Measurements from ENCODE around the gene MAN1C1. TPM values are rescaled to one million over a fixed set of nuclear protein-coding genes. Genes with fewer than 3 reads are reported as not detected.

Gene MAN1C1
- total RNA-seq, 1 experiment from 2014 or later: 1.2 TPM

DNA sequence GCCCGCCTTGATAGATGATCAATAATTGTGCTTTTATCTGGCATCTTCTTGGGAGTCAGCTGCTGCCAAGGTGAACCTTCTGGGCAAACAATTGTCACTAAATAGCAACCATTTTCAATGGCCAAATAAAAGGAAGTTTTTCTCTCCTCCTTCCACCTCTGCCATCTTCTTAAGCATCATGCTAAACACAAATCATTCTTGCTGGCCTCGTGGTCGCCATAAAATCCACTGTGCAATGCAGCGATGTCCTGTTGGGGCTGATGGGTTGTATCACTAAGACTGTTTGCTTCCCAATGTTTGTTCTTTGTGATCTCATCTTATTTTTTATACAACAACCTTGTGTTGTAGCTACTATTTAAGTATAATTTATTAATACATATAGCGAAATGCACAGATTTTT, 8.0 kb downstream of the MAN1C1 start:
- H4K20me1 ChIP-seq (ENCODE audit: insufficient read depth): no peaks in the 10 kb centered on the region
- TF ChIP-seq TCF7L2 (IDR thresholded peaks at IDR 0.05; ENCODE audit: borderline replicate concordance, extremely low read depth, insufficient read depth, insufficient read length) (no peak), POLR2A (IDR thresholded peaks at IDR 0.05; ENCODE audit: borderline replicate concordance, extremely low read depth, insufficient read depth, insufficient read length) (no peak)
- no peaks in the 10 kb centered on the region for H3K9me2 ChIP-seq (ENCODE audit: insufficient read depth)
- DNase-seq (ENCODE audit: low read depth, low spot score) (no peak), ATAC-seq (no peak)
- H3K9me3 ChIP-seq (ENCODE audit: control insufficient read depth in 1 of 2, insufficient read depth in 1 of 2, low read depth in 1 of 2, low read length in 2 of 2): no peaks in the 10 kb centered on the region
- intact Hi-C loops (cut with micrococcal nuclease): no loop called here
- no peak overlapping the region for H2AFZ ChIP-seq (ENCODE audit: low read depth, low read length, poor library complexity, severe bottlenecking)
- no peaks in the 10 kb centered on the region for H3K4me1 ChIP-seq (ENCODE audit: control insufficient read depth in 1 of 2, insufficient read depth in 2 of 2, low read length in 2 of 2)
- no peaks in the 10 kb centered on the region for H3K36me3 ChIP-seq (ENCODE audit: control insufficient read depth in 1 of 2, insufficient read depth in 2 of 2, low read length in 2 of 2)
- H3K9ac ChIP-seq (ENCODE audit: low read length): no peak overlapping the region
- no peak overlapping the region for H3K27ac ChIP-seq (ENCODE audit: low read depth, low read length)
- no TSS peak for BruUV-seq (replicated peaks)
- H3K27me3 ChIP-seq (ENCODE audit: insufficient read depth, low read length): peaks cover 18% of the 10 kb centered on the region; the same call in 1 of the 2 replicates
- ChIA-PET RAD21 (ENCODE audit: low non-redundant PET in 1 of 2, low total read pairs in 2 of 2, uncharacterized antibody in 2 of 2, unreplicated experiment in 2 of 2) (no interaction called here), CTCF (interaction anchor here (0.9 kb wide), 1 partner anchor 16 kb away, joined by 3 read pairs; no protein-coding TSS in a partner anchor), POLR2A (no interaction called here)
- H3K4me3 ChIP-seq (replicated peaks in 1 of 2; ENCODE audit: low read depth in 1 of 2, low read length in 2 of 2): no peak overlapping the region
- H3K79me2 ChIP-seq (ENCODE audit: insufficient read depth, low read length): no peaks in the 10 kb centered on the region
- no peak overlapping the region for H3K4me2 ChIP-seq (ENCODE audit: low read length)

DNA sequence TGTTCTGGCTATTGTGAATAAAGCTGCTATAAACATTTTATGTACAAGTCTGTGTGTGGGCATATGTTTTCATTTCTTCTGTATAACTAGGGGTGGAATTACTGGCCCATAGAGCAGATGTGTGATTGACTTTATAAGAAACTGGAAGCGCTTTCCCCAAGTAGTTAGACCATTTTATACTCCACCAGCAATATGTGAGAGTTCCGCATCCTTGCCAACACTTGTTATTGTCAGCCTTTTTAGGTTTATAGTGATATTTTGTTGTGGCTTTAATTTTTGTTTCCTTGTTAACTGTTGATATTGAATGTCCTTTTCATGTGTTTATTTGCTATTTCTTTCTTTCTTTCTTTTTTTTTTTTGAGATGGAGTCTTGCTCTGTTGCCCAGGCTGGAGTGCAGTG, 9.4 kb downstream of the MAN1C1 start:
- H3K9me2 ChIP-seq (ENCODE audit: insufficient read depth): no peaks in the 10 kb centered on the region
- ChIA-PET RAD21 (ENCODE audit: low non-redundant PET in 1 of 2, low total read pairs in 2 of 2, uncharacterized antibody in 2 of 2, unreplicated experiment in 2 of 2) (no interaction called here), POLR2A (no interaction called here), CTCF (no interaction called here)
- H3K4me2 ChIP-seq (ENCODE audit: low read length): no peak overlapping the region
- H3K9me3 ChIP-seq (ENCODE audit: control insufficient read depth in 1 of 2, insufficient read depth in 1 of 2, low read depth in 1 of 2, low read length in 2 of 2): no peaks in the 10 kb centered on the region
- no peak for DNase-seq (ENCODE audit: low read depth, low spot score)
- H3K4me3 ChIP-seq (replicated peaks in 1 of 2; ENCODE audit: low read depth in 1 of 2, low read length in 2 of 2): no peak overlapping the region
- H3K79me2 ChIP-seq (ENCODE audit: insufficient read depth, low read length): no peaks in the 10 kb centered on the region
- H2AFZ ChIP-seq (ENCODE audit: low read depth, low read length, poor library complexity, severe bottlenecking): no peak overlapping the region
- H3K4me1 ChIP-seq (ENCODE audit: control insufficient read depth in 1 of 2, insufficient read depth in 2 of 2, low read length in 2 of 2): no peaks in the 10 kb centered on the region
- H3K27ac ChIP-seq (ENCODE audit: low read depth, low read length): no peak overlapping the region
- ATAC-seq: no peak
- BruUV-seq (replicated peaks): no TSS peak
- H3K36me3 ChIP-seq (ENCODE audit: control insufficient read depth in 1 of 2, insufficient read depth in 2 of 2, low read length in 2 of 2): no peaks in the 10 kb centered on the region
- no peak overlapping the region for H3K9ac ChIP-seq (ENCODE audit: low read length)
- TF ChIP-seq ZNF274 (IDR thresholded peaks at IDR 0.05; ENCODE audit: low read depth, low read length) (no peak), REST (IDR thresholded peaks at IDR 0.05; ENCODE audit: low read depth) (no peak), SRF (IDR thresholded peaks at IDR 0.05; ENCODE audit: low read depth) (no peak), RAD21 (IDR thresholded peaks at IDR 0.05; ENCODE audit: low read depth) (no peak), SIN3A (IDR thresholded peaks at IDR 0.05; ENCODE audit: low read depth) (no peak), TCF7L2 (IDR thresholded peaks at IDR 0.05; ENCODE audit: borderline replicate concordance, extremely low read depth, insufficient read depth, insufficient read length) (no peak), EZH2 (IDR thresholded peaks at IDR 0.05) (no peak), EGR1 (IDR thresholded peaks at IDR 0.05; ENCODE audit: low read depth) (no peak)
- peaks cover 15% of the 10 kb centered on the region; the same call in 1 of the 2 replicates for H3K27me3 ChIP-seq (ENCODE audit: insufficient read depth, low read length)
- intact Hi-C loops (cut with micrococcal nuclease): no loop called here
- H4K20me1 ChIP-seq (ENCODE audit: insufficient read depth): no peaks in the 10 kb centered on the region

All from HCT116 (cell line).